GM12873 (cell line): ENCODE results near the gene TBC1D16.

Experiments
- CTCF ChIP-seq: IDR thresholded peaks from 2 replicates; pipeline ENCODE4 v1.5.1; 2012; ENCODE audit warnings: low read depth, mild to moderate bottlenecking, moderate library complexity, low read length, control low read depth; ENCODE audit not compliant: insufficient read depth; ENCODE audit errors: missing control alignments

Gene TBC1D16

GRCh38 chr17:79919862-79920720, 115.6 kb downstream of the TBC1D16 start:
- TF ChIP-seq CTCF = no peak

GRCh38 chr17:79919164-79919585, 116.5 kb downstream of the TBC1D16 start:
- TF ChIP-seq CTCF = no peak

- TF ChIP-seq CTCF = no peak
These were observed 117.0 kb downstream of the TBC1D16 start for GRCh38 chr17:79918581-79919163.

DNA sequence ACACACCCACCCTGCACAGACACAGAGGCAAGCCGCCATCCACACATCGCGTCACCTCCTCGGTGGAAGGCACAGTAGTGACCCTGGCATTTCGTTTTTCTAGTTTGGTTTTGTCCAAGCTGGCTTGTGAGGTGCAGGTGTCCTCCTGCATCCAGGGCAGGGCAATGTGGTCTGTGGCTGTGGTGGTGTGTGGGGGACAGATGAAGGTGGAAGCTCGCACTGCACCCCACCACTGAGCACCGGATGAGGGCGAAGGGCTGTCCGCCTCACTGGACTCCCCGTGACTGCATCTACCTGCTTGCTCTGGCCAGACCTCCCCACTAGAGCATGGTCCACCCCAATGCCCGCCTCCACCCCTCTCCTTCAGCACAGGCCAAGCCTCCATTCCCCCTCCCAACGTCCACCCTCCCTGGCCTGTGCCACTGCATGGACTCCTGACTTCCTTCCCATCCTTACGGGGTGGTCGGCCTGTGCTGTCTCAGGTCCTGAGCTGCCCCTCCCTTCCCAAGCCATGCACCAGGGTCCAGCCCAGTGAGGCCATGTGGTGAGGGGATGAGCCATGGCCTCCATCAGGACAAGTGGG, 117.7 kb downstream of the TBC1D16 start:
- TF ChIP-seq CTCF = no peak

- TF ChIP-seq CTCF = no peak
These were observed 118.4 kb downstream of the TBC1D16 start for GRCh38 chr17:79916991-79917901.

DNA sequence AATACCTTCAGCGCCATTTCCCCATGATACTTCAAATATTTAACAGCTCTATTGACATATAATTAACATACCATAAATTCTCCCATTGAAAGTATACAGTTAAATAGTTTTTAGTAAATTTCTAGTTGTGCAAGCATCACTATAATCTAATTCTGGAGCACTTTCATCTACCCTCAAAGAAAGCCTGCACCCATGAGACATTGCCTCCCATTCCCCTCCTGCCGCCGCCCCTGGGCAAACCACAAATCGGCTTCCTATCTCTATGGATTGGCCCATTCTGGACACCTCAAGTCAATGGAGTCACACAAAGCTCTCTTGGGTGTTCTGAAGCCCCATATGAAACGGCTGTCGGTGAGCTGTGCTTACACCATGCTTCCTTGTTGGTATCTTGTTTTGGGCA, 119.2 kb downstream of the TBC1D16 start:
- TF ChIP-seq CTCF = no peak
